ENCODE data around the gene STPG2. TPM values are rescaled to one million over a fixed set of nuclear protein-coding genes. Genes with fewer than 3 reads are reported as not detected.

STPG2 gene
- total RNA-seq, 1 experiment from 2014 or later, result 0.35 TPM

DNA sequence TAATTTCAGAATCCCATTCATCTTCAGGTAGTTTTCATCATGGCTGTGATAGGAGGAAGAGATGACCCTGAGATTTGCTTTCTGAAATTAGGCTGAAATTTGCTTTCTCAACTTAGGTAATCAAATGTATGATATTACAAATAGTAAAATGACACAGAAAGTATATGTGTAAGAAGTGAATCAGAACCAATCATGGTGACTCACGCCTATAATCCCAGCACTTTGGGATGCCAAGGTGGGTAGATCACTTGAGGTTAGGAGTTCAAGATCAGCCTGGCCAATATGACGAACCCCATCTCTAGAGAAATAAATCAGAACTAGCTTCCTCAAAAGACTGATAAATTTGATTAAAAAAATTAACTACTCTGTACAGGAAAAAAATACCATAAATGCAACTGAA lies 555.4 kb downstream of the STPG2 start:
- H4K20me1 ChIP-seq (ENCODE audit: insufficient read depth), result no peaks in the 10 kb centered on the region
- ChIA-PET CTCF (no interaction called here), POLR2A (ENCODE audit: unreplicated experiment) (no interaction called here)
- no peaks in the 10 kb centered on the region for H3K9me2 ChIP-seq (ENCODE audit: insufficient read depth)
- no peak overlapping the region for H3K4me2 ChIP-seq
- H3K79me2 ChIP-seq (ENCODE audit: low read depth), result no peaks in the 10 kb centered on the region
- H3K27me3 ChIP-seq (ENCODE audit: insufficient read depth, low read depth), result no peaks in the 10 kb centered on the region
- no peaks in the 10 kb centered on the region for H3F3A ChIP-seq (ENCODE audit: insufficient read depth, low read depth)
- H3K4me3 ChIP-seq, result no peak overlapping the region
- DNase-seq, result no peak
- H2AFZ ChIP-seq, result no peak overlapping the region
- BruUV-seq (replicated peaks), result no TSS peak
- no peaks in the 10 kb centered on the region for H3K9me3 ChIP-seq (ENCODE audit: insufficient read depth, low read depth)
- 0 out of 2 replicates have a peak, but pooled peaks cover 9% of the 10 kb centered on the region for H3K4me1 ChIP-seq (replicated peaks; ENCODE audit: insufficient read depth)
- intact Hi-C loops (cut with micrococcal nuclease; ENCODE audit: unreplicated experiment), result no loop called here
- TF ChIP-seq EZH2 (IDR thresholded peaks at IDR 0.05; ENCODE audit: low read depth), result no peak
- TF ChIP-seq, protein P1, sequence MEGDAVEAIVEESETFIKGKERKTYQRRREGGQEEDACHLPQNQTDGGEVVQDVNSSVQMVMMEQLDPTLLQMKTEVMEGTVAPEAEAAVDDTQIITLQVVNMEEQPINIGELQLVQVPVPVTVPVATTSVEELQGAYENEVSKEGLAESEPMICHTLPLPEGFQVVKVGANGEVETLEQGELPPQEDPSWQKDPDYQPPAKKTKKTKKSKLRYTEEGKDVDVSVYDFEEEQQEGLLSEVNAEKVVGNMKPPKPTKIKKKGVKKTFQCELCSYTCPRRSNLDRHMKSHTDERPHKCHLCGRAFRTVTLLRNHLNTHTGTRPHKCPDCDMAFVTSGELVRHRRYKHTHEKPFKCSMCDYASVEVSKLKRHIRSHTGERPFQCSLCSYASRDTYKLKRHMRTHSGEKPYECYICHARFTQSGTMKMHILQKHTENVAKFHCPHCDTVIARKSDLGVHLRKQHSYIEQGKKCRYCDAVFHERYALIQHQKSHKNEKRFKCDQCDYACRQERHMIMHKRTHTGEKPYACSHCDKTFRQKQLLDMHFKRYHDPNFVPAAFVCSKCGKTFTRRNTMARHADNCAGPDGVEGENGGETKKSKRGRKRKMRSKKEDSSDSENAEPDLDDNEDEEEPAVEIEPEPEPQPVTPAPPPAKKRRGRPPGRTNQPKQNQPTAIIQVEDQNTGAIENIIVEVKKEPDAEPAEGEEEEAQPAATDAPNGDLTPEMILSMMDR (conservative IDR thresholded peaks at IDR 0.05), result no peak
- no peak overlapping the region for H3K27ac ChIP-seq
- no peaks in the 10 kb centered on the region for H3K36me3 ChIP-seq (ENCODE audit: low read depth)

DNA sequence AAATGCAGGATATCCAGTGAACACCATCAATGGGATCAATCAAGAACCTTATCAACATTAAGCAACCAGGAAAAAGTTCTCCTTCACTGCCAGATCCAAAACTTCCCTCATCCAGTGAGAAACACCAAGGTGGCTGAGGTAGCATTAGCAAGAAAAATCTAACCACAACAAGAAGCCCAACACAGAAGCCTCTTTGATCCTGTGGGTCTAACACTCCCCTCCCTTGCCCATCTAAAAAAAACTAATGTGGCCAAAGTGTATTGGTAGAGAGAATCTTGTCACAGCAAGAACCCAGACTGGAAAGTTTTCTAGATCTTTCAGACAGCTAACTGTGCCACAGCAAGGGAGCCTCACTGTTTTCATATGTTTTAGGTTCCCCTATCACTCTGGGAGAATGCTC lies 558.0 kb downstream of the STPG2 start:
- BruUV-seq (replicated peaks), result no TSS peak
- Histone ChIP-seq H3K9me3 (ENCODE audit: insufficient read depth, low read depth) (no peaks in the 10 kb centered on the region), H4K20me1 (ENCODE audit: insufficient read depth) (no peaks in the 10 kb centered on the region), H3K9me2 (ENCODE audit: insufficient read depth) (no peaks in the 10 kb centered on the region), H3K79me2 (ENCODE audit: low read depth) (no peaks in the 10 kb centered on the region), H2AFZ (no peak overlapping the region), H3K4me1 (replicated peaks; ENCODE audit: insufficient read depth) (0 out of 2 replicates have a peak, but pooled peaks cover 8% of the 10 kb centered on the region), H3K27ac (no peak overlapping the region), H3K27me3 (ENCODE audit: insufficient read depth, low read depth) (no peaks in the 10 kb centered on the region), H3K36me3 (ENCODE audit: low read depth) (no peaks in the 10 kb centered on the region), H3K4me3 (no peak overlapping the region), H3K4me2 (no peak overlapping the region), H3F3A (ENCODE audit: insufficient read depth, low read depth) (no peaks in the 10 kb centered on the region)
- DNase-seq, result no peak
- TF ChIP-seq EZH2 (IDR thresholded peaks at IDR 0.05; ENCODE audit: low read depth), result no peak
- TF ChIP-seq, protein P1 (conservative IDR thresholded peaks at IDR 0.05), result no peak
- intact Hi-C loops (cut with micrococcal nuclease; ENCODE audit: unreplicated experiment), result no loop called here
- ChIA-PET CTCF (no interaction called here), POLR2A (ENCODE audit: unreplicated experiment) (no interaction called here)

DNA sequence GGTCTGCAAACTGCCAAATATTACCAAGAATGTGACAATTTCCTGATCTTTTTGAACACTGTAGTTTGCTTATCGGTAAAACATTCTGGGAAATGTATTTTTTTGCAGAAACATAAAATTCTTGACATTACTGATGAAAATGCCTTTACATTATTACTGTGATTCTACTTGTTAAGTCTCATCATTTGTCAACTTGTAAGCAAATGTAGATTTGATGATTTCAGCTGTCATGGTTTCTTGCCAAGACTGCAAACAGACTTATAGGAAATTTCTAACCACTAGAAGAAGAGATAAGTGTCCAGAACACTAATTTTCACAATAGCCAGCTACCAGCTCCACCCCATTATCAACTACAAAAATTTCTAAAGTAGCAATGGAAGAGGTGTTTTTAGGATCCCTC lies 560.4 kb downstream of the STPG2 start:
- Histone ChIP-seq H3K27ac (no peak overlapping the region), H3K4me2 (no peak overlapping the region), H3F3A (ENCODE audit: insufficient read depth, low read depth) (no peaks in the 10 kb centered on the region), H3K9me3 (ENCODE audit: insufficient read depth, low read depth) (no peaks in the 10 kb centered on the region), H3K36me3 (ENCODE audit: low read depth) (no peaks in the 10 kb centered on the region), H2AFZ (no peak overlapping the region), H3K9me2 (ENCODE audit: insufficient read depth) (no peaks in the 10 kb centered on the region), H4K20me1 (ENCODE audit: insufficient read depth) (no peaks in the 10 kb centered on the region), H3K79me2 (ENCODE audit: low read depth) (no peaks in the 10 kb centered on the region), H3K4me3 (no peak overlapping the region), H3K4me1 (replicated peaks; ENCODE audit: insufficient read depth) (no peaks in the 10 kb centered on the region), H3K27me3 (ENCODE audit: insufficient read depth, low read depth) (no peaks in the 10 kb centered on the region)
- POLR2A ChIA-PET (ENCODE audit: unreplicated experiment), result no interaction called here
- BruUV-seq (replicated peaks), result no TSS peak
- intact Hi-C loops (cut with micrococcal nuclease; ENCODE audit: unreplicated experiment), result no loop called here
- CTCF ChIA-PET, result no interaction called here
- no peak for TF ChIP-seq EZH2 (IDR thresholded peaks at IDR 0.05; ENCODE audit: low read depth)
- TF ChIP-seq, protein P1 (conservative IDR thresholded peaks at IDR 0.05), result no peak
- DNase-seq, result no peak
